Hepatocyte (in vitro differentiated cells): ENCODE data around the gene NHSL2.

Experiments
- CTCF ChIP-seq: fragments of 200-600 bp; sonication (generic); IDR thresholded peaks from 2 replicates; pipeline ENCODE4 v1.5.1; 2016; ENCODE audit warnings: antibody characterized with exemption, mild to moderate bottlenecking; ENCODE audit not compliant: poor library complexity
- EZH2 ChIP-seq: fragments of 200-600 bp; sonication (generic); IDR thresholded peaks from 2 replicates; pipeline ENCODE4 v1.6.1; 2016; ENCODE audit warnings: antibody characterized with exemption, mild to moderate bottlenecking, borderline replicate concordance
- EZH2phosphoT487 ChIP-seq: fragments of 200-600 bp; sonication (generic); IDR thresholded peaks from one replicate; pipeline ENCODE4 v1.6.1; 2018; ENCODE audit warnings: antibody characterized with exemption, mild to moderate bottlenecking, low read depth, moderate library complexity; ENCODE audit not compliant: unreplicated experiment, severe bottlenecking

- TF ChIP-seq CTCF (no peak), EZH2 (no peak), EZH2phosphoT487 (no peak)
Observed at GRCh38 chrX:71953391-71953790, 42.7 kb downstream of the NHSL2 start.
